Tibial nerve (tissue), 3 donors: ENCODE measurements around the gene CLPX.

ENCODE experiments used
- CTCF ChIP-seq, 5 experiments: fragments of 200-600 bp in 3 of 5; fragments of 450-650 bp in 2 of 5; sonication (generic) in 3 of 5; IDR thresholded peaks; one replicate each; pipeline ENCODE4 v1.5.1; 2016 to 2019; ENCODE audit warnings: antibody characterized with exemption in 5 of 5, mild to moderate bottlenecking in 3 of 5, moderate library complexity in 2 of 5
- POLR2A ChIP-seq, 2 donors: fragments of 450-650 bp; IDR thresholded peaks; one replicate each; pipeline ENCODE4 v1.6.1; 2017; ENCODE audit warnings: antibody characterized with exemption in 2 of 2, mild to moderate bottlenecking in 2 of 2, moderate library complexity in 2 of 2

GRCh38 chr15:65213241-65213640 lies 28.1 kb upstream of the CLPX start:
- TF ChIP-seq CTCF (IDR thresholded peaks at IDR 0.05) (no peak), POLR2A (IDR thresholded peaks at IDR 0.05) (no peak)
